T-helper 2 cell (primary cell): ENCODE results near the gene AGRN.

Experiments
- DNase-seq, 5 experiments: peaks; one replicate each; pipeline versions ENCODE4 v3.0.0 to v3.0.0-alpha.2; 2012 to 2022

AGRN gene

GRCh38 chr1:1082776-1083415 is 63.0 kb downstream of the AGRN start:
- no peak for DNase-seq

GRCh38 chr1:1083416-1084371 is 63.8 kb downstream of the AGRN start:
- DNase-seq: no peak

GRCh38 chr1:1084372-1085170 is 64.7 kb downstream of the AGRN start:
- no peak for DNase-seq

- DNase-seq: no peak
Measured at GRCh38 chr1:1085171-1085841, 65.4 kb downstream of the AGRN start.

GRCh38 chr1:1085911-1086841 is 66.3 kb downstream of the AGRN start:
- DNase-seq: no peak

GRCh38 chr1:1086911-1087341 is 67.0 kb downstream of the AGRN start:
- no peak for DNase-seq

- DNase-seq: no peak
Measured at GRCh38 chr1:1087351-1088028, 67.6 kb downstream of the AGRN start.

GRCh38 chr1:1088029-1088800 is 68.3 kb downstream of the AGRN start:
- DNase-seq: no peak

- no peak for DNase-seq
Measured at GRCh38 chr1:1088801-1089680, 69.1 kb downstream of the AGRN start.

GRCh38 chr1:1089731-1090423 is 70.0 kb downstream of the AGRN start:
- no peak for DNase-seq

- DNase-seq: no peak
Measured at GRCh38 chr1:1090424-1091343, 70.8 kb downstream of the AGRN start.

- DNase-seq: no peak
Measured at GRCh38 chr1:1091344-1092148, 71.6 kb downstream of the AGRN start.

- DNase-seq: no peak
Measured at GRCh38 chr1:1092149-1092855, 72.4 kb downstream of the AGRN start.

GRCh38 chr1:1092894-1093609 is 73.1 kb downstream of the AGRN start:
- DNase-seq: no peak

GRCh38 chr1:1093610-1093943 is 73.7 kb downstream of the AGRN start:
- no peak for DNase-seq
